Measurements from ENCODE around the gene ADGRG6.

- TF ChIP-seq MAFK (IDR thresholded peaks at IDR 0.05; ENCODE audit: low read depth, low read length) (no peak), CTCF (IDR thresholded peaks at IDR 0.05; ENCODE audit: control extremely low read depth in 1 of 3, insufficient read depth in 1 of 3, low read depth in 1 of 3, low read length in 3 of 3) (no peak), POLR2A (IDR thresholded peaks at IDR 0.05; ENCODE audit: control extremely low read depth in 1 of 2, low read depth in 2 of 2, low read length in 2 of 2) (no peak), E2F6 (IDR thresholded peaks at IDR 0.05) (no peak), ASH2L (IDR thresholded peaks at IDR 0.05; ENCODE audit: low read length) (no peak), EZH2 (IDR thresholded peaks at IDR 0.05; ENCODE audit: low read depth, low read length, severe bottlenecking) (no peak), CHD2 (IDR thresholded peaks at IDR 0.05; ENCODE audit: low read length) (no peak), SP1 (IDR thresholded peaks at IDR 0.05; ENCODE audit: low read depth, low read length) (no peak)
Observed at GRCh38 chr6:142395768-142396231, 94.0 kb downstream of the ADGRG6 start.

Measured in H1 (cell line).